ENCODE results near the gene PITPNM1.
"Not testable (repeated sequence)": the region's sequence is repeated elsewhere in the genome, so short reads cannot be mapped to it uniquely, and the experiment has no call there.

The PITPNM1 gene

DNA sequence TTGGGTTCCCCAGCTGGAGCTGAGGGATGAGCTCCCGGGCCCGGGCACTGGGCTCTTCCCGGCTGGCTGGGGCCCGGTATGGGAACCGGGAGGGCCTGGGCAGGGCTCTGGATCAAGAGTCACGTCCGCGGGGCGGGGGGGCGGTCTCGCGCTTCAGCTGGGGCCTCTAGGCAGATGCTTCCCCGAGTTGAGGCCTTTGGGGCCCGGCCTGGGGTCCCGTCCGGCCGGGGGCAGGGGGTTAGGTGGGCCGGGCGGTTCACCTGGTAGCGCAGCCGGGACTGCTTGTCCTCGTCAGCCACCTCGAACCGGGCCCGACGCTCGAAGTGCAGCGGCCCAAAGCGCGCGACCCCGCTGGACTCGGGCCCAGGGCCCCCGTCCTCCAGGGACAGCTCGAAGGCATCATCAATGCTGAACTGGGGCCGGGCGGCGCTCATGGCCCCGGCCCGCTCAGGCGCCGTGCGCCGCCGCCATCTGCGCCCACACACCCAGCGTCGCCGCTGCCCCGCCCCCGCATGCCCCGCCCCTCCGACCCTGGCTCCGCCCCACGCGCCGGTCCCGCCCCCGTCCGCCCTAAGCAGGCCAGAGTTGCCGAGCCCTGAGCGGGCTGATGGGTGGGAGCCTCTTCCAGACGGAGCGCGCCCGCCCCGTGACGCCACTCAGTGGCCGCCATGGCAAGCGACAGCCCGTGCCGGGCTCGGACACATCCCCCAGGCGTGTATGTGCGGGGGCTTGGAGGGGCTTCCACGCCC, 36.2 kb downstream of the PITPNM1 start, which contains the start of gene TMEM134:
TSS of gene TMEM134 (minus strand) at position 493 of the 749 bp plus-strand sequence. CDS start at position 434, 59 bp downstream.
- peaks cover 31% of the 10 kb centered on the region for H3K4me1 Mint-ChIP-seq
- DNase-seq (ENCODE audit: low spot score in 2 of 2) (peak; percentile 70 to 83), ATAC-seq (replicated peaks; ENCODE audit: extremely low read depth, poor library complexity, severe bottlenecking) (peak; percentile 73)
- peaks cover 8% of the 10 kb centered on the region for H3K36me3 Mint-ChIP-seq (ENCODE audit: insufficient read depth)
- H3K27ac Mint-ChIP-seq (ENCODE audit: low read depth): peak within 1 kb of the TSS; percentile 61
- H3K27me3 Mint-ChIP-seq: no peaks in the 10 kb centered on the region
- peak within 1 kb of the TSS; percentile 86 for H3K4me3 Mint-ChIP-seq
- H3K9me3 Mint-ChIP-seq: no peaks in the 10 kb centered on the region

DNA sequence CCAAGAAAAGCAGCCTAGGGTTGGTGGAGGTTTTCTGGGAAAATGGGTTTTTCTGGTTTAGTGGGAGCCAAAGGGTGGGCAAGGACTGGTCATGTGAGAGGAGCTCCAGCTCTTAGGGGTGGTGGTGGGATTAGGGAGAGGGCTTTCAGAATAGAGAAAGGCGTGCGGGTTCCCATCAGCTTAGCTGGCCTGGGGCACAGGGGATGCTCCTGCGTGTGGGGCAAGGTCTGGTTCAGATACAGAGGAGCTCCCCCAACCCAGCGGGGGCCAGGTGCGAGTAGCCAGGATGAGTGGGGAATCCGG, 36.8 kb downstream of the PITPNM1 start:
- DNase-seq (ENCODE audit: low spot score in 2 of 2) (no peak), ATAC-seq (replicated peaks; ENCODE audit: extremely low read depth, poor library complexity, severe bottlenecking) (no peak)
- H3K27ac Mint-ChIP-seq (ENCODE audit: low read depth): peak overlapping the region; percentile 61
- no peaks in the 10 kb centered on the region for H3K27me3 Mint-ChIP-seq
- H3K4me1 Mint-ChIP-seq: peaks cover 31% of the 10 kb centered on the region
- H3K9me3 Mint-ChIP-seq: no peaks in the 10 kb centered on the region
- peaks cover 8% of the 10 kb centered on the region for H3K36me3 Mint-ChIP-seq (ENCODE audit: insufficient read depth)
- H3K4me3 Mint-ChIP-seq: peak overlapping the region; percentile 86

DNA sequence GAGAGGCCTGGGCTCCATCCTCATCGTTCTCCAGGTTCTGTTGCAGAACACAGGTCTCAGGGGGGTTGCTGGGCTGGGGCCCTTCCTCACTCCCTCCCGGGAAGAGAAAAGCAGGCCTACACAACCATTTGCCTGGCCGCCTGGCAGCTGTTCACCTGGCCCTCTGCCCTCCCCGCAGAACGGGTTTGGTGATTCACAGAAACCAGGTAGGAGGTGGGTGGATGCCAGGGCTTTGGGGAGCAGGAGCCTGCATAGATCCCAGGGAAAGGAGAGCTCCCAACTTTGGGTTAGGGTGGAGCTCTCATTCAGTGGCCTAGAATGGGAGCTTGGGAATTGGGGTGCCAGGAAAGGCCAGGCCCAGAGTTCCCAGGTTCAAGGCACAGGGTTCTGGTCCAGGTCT, 37.1 kb downstream of the PITPNM1 start:
- peaks cover 31% of the 10 kb centered on the region for H3K4me1 Mint-ChIP-seq
- peak overlapping the region; percentile 61 for H3K27ac Mint-ChIP-seq (ENCODE audit: low read depth)
- ATAC-seq (replicated peaks; ENCODE audit: extremely low read depth, poor library complexity, severe bottlenecking): no peak
- no peaks in the 10 kb centered on the region for H3K27me3 Mint-ChIP-seq
- no peaks in the 10 kb centered on the region for H3K9me3 Mint-ChIP-seq
- peak overlapping the region; percentile 86 for H3K4me3 Mint-ChIP-seq
- H3K36me3 Mint-ChIP-seq (ENCODE audit: insufficient read depth): peaks cover 8% of the 10 kb centered on the region
- no peak for DNase-seq (ENCODE audit: low spot score in 2 of 2)

DNA sequence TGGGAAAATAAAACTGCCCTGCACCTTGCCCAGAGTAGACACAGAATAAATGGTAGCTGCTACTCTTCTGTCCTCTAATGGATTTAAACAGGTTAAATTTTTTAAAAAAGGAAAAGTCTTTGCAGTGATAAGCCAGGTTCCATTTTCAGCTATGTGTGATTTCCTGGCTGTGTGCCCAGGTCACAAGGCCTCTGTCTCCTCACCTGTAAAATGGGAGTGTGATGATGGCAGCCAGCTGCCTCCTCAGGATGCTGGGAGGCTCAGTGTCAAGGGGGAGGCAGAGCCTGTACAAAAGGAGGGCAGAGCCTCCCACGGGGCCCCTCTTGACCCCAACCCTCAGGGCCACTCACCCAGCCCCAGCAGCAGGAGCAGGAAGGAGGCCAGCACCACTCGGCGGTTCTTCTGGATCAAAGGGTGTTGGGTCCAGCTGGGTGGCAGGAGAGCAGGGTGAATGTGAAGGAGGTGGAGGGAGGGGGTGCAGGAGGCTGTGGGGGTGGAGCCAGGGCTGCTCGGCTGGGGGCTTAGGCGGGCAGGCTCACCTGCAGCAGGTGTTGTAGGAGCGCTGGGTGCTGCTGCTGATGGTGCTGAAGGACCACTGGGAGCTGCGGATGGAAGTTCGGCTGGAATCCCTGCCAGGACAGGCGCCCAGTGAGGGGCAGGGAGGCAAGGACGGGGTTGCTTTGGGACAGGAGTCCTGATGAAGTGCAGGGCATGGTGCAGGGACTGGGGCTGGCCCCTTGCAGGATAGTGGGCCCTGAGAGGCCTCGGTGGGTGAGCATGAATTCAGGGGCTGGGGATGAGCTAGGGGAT, 38.0 kb downstream of the PITPNM1 start:
- Mint-ChIP-seq H3K4me3 (peak overlapping the region; percentile 86), H3K27me3 (no peaks in the 10 kb centered on the region), H3K36me3 (ENCODE audit: insufficient read depth) (peaks cover 8% of the 10 kb centered on the region), H3K27ac (ENCODE audit: low read depth) (peak overlapping the region; percentile 61), H3K9me3 (no peaks in the 10 kb centered on the region), H3K4me1 (peaks cover 31% of the 10 kb centered on the region)
- ATAC-seq (replicated peaks; ENCODE audit: extremely low read depth, poor library complexity, severe bottlenecking): no peak
- no peak for DNase-seq (ENCODE audit: low spot score in 2 of 2)

DNA sequence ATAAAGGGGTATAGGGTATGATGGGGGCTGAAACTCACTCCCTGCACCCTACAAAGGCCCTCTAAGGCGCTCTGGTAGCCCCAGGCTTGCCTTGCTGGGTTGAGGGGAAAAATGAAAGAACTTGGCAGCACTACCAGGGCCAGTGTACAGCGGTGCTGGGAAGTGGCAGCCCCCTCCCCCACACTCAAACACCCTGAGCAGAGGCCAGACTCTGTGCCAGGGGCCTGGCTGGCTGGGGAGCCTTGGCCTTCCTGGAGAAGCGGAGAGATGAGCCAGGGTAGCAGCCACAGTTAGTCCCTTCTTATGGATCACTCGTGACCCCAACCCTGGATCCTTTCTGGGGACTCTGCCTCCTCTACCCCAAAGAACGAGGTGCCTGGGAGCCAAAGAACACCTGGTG, 38.8 kb downstream of the PITPNM1 start:
- ATAC-seq (replicated peaks; ENCODE audit: extremely low read depth, poor library complexity, severe bottlenecking) (no peak), DNase-seq (ENCODE audit: low spot score in 2 of 2) (no peak)
- peak overlapping the region; percentile 86 for H3K4me3 Mint-ChIP-seq
- peaks cover 31% of the 10 kb centered on the region for H3K4me1 Mint-ChIP-seq
- H3K27me3 Mint-ChIP-seq: no peaks in the 10 kb centered on the region
- H3K27ac Mint-ChIP-seq (ENCODE audit: low read depth): no peak overlapping the region
- H3K36me3 Mint-ChIP-seq (ENCODE audit: insufficient read depth): peaks cover 8% of the 10 kb centered on the region
- H3K9me3 Mint-ChIP-seq: no peaks in the 10 kb centered on the region

DNA sequence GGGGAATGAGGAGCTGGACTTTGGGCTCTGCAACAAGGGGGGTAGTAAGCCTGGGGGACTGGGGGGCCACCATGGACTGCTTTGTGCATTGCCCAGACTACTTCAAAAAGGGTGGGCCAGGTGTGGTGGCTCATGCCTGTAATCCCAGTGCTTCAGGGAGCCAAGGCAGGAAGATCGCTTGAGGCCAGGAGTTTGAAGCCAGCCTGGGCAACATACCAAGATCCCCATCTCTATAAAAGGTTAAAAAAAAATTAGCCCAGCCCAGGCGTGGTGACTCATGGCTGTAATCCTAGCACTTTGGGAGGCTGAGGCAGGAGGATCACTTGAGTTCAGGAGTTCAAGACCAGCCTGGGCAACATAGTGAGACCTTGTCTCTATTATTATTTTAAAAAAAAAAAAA, 39.6 kb downstream of the PITPNM1 start:
- H3K27me3 Mint-ChIP-seq; DNase-seq (ENCODE audit: low spot score in 2 of 2); H3K9me3 Mint-ChIP-seq; ATAC-seq (replicated peaks; ENCODE audit: extremely low read depth, poor library complexity, severe bottlenecking): not testable (repeated sequence)
- peak overlapping the region; percentile 88 for H3K4me3 Mint-ChIP-seq
- H3K4me1 Mint-ChIP-seq: peaks cover 31% of the 10 kb centered on the region
- H3K36me3 Mint-ChIP-seq (ENCODE audit: insufficient read depth): peaks cover 10% of the 10 kb centered on the region
- peak overlapping the region; percentile 84 for H3K27ac Mint-ChIP-seq (ENCODE audit: low read depth)

DNA sequence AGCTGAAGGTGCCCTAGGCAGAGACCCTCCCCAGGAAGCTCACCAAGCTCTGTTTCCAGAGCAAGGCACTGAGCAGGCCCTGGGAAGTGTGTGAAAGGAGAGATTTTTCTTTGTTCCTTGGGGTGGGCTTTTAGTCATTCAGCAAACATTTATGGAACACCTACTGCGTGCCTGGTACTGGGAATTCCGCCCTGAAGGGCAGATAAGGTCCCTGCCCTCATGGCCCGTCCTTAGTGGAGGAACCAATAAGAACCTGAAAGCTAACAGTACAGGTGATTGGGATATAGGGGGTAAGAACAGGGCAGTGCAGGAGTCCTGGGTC, 40.0 kb downstream of the PITPNM1 start:
- peak overlapping the region; percentile 84 for H3K27ac Mint-ChIP-seq (ENCODE audit: low read depth)
- H3K36me3 Mint-ChIP-seq (ENCODE audit: insufficient read depth): peaks cover 10% of the 10 kb centered on the region
- H3K4me3 Mint-ChIP-seq: peak overlapping the region; percentile 88
- H3K9me3 Mint-ChIP-seq: no peaks in the 10 kb centered on the region
- DNase-seq (ENCODE audit: low spot score in 2 of 2) (no peak), ATAC-seq (replicated peaks; ENCODE audit: extremely low read depth, poor library complexity, severe bottlenecking) (no peak)
- peaks cover 31% of the 10 kb centered on the region for H3K4me1 Mint-ChIP-seq
- no peaks in the 10 kb centered on the region for H3K27me3 Mint-ChIP-seq

DNA sequence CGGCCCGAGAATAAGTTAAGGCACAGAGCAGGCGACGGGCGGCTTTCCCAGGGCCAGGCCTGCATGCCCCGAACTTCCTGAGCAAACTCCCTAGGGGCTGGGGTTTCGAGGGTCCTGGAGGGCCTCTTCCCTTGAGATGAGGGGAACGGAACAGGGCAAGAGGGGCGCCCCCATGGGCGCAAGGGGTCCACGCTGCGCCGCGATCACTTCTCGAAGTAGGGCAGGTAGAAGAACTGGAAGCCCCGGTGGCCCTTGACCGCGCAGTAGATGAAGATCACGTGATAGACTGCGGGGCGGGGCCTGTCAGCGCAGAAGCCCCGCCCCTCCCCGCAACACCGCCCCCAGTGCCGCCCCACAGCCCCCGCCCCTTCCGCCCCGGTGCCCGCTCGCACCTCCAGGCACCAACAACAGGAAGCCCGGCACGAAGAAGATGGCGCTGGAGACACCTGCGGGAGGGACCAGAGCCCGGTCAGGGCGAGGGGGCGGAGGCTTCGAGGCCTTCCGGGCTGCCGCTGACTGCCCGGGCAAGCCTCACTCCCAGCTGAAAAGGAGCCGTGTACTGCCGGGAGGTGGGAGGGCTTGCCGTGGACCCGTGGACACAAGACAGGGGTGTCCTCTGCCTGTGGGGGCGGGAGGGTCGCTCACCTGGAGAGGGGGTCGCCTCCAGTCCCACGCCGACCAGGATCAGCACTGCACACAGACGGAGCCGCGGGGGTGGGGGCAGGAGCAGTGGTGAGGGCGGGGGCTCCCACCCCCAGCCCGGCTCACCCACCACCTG, 40.6 kb downstream of the PITPNM1 start:
- Mint-ChIP-seq H3K36me3 (ENCODE audit: insufficient read depth) (peaks cover 12% of the 10 kb centered on the region), H3K4me1 (peaks cover 31% of the 10 kb centered on the region), H3K4me3 (peak overlapping the region; percentile 88), H3K9me3 (no peaks in the 10 kb centered on the region), H3K27ac (ENCODE audit: low read depth) (peak overlapping the region; percentile 84), H3K27me3 (no peaks in the 10 kb centered on the region)
- DNase-seq (ENCODE audit: low spot score in 2 of 2) (peak; percentile 79 to 87), ATAC-seq (replicated peaks; ENCODE audit: extremely low read depth, poor library complexity, severe bottlenecking) (peak; percentile 84)

DNA sequence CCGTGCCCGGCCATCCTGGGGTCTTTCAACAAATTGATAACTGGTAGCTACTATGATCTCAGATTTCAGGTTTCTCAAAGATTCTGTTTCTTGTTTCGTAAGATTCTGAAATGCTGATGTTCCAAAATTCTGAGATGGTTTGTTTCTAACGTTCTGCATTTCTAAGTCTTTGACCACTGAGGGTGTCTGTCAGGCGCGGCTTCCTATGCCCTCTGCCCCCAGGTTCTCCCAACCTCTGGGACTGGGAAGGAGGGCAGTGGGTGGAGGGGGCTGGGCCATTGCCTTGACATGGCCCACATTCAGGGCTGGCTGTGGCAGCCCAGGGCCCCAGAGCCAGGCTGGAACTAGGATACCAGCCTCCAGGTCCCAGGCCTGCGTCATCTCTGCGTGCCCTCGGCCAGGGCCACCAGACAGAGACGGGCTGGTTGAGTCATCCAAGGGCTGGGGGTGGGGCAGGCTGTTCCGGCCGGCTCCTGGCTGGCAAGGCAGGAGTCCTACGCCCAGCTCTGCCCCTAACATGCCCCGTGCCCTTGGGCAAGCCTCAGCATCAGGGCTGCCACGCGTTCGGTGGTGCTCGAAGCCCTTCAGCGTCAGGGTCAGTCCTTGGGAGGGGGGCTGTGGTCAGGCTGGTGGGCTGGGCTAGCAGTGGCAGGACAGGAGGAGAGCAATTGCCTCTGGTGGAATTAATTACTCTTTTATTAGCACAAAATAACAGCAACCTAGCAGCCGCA, 41.3 kb downstream of the PITPNM1 start:
- H3K4me3 Mint-ChIP-seq: peak overlapping the region; percentile 88
- DNase-seq (ENCODE audit: low spot score in 2 of 2) (no peak), ATAC-seq (replicated peaks; ENCODE audit: extremely low read depth, poor library complexity, severe bottlenecking) (no peak)
- H3K27me3 Mint-ChIP-seq: no peaks in the 10 kb centered on the region
- peak overlapping the region; percentile 84 for H3K27ac Mint-ChIP-seq (ENCODE audit: low read depth)
- H3K36me3 Mint-ChIP-seq (ENCODE audit: insufficient read depth): peaks cover 12% of the 10 kb centered on the region
- H3K9me3 Mint-ChIP-seq: no peaks in the 10 kb centered on the region
- peaks cover 31% of the 10 kb centered on the region for H3K4me1 Mint-ChIP-seq

DNA sequence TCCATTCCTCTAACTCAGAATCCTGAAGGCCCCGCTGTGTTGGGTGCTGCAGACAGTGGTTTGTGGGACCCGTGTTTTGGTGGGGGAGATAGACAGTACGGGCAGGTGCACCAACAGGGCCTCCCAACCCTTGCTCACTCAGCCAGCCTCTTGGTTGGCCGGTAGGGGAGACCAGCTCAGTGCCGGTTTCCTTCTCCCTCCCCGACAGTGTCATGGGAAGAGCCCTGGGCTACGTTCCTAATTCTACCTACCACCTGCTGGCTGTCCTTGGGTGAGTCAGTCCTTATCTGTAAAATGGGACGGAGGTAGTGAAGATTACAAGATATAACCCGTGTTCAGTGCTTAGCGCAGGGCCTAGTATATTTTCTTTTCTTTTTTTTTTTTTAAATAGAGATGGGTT, 42.0 kb downstream of the PITPNM1 start:
- Mint-ChIP-seq H3K9me3 (no peaks in the 10 kb centered on the region), H3K4me1 (peaks cover 26% of the 10 kb centered on the region), H3K4me3 (no peak overlapping the region), H3K27me3 (no peaks in the 10 kb centered on the region), H3K27ac (ENCODE audit: low read depth) (no peak overlapping the region), H3K36me3 (ENCODE audit: insufficient read depth) (peaks cover 8% of the 10 kb centered on the region)
- ATAC-seq (replicated peaks; ENCODE audit: extremely low read depth, poor library complexity, severe bottlenecking) (no peak), DNase-seq (ENCODE audit: low spot score in 2 of 2) (no peak)

DNA sequence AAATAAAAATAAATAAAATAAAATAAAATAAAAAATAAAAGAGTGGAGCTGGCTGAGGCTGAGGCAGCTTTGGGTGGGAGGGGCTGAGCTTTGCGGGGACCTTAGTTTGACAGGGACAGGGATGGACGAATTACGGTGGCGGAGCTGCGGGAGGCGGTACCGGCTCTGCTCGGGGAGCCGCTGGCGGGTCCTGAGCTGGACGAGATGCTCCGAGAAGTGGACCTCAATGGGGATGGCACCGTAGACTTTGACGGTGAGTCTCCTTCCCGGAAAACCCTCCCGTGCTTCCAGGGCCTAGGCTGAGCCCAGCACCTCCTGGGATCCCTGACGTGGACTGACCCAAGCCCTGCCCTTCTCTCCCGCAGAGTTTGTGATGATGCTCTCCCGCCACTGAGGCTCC, 46.9 kb downstream of the PITPNM1 start:
- no peak overlapping the region for H3K4me3 Mint-ChIP-seq
- DNase-seq (ENCODE audit: low spot score in 2 of 2) (no peak), ATAC-seq (replicated peaks; ENCODE audit: extremely low read depth, poor library complexity, severe bottlenecking) (no peak)
- no peak overlapping the region for H3K27ac Mint-ChIP-seq (ENCODE audit: low read depth)
- peaks cover 5% of the 10 kb centered on the region for H3K36me3 Mint-ChIP-seq (ENCODE audit: insufficient read depth)
- H3K9me3 Mint-ChIP-seq: no peaks in the 10 kb centered on the region
- no peaks in the 10 kb centered on the region for H3K27me3 Mint-ChIP-seq
- H3K4me1 Mint-ChIP-seq: no peaks in the 10 kb centered on the region

DNA sequence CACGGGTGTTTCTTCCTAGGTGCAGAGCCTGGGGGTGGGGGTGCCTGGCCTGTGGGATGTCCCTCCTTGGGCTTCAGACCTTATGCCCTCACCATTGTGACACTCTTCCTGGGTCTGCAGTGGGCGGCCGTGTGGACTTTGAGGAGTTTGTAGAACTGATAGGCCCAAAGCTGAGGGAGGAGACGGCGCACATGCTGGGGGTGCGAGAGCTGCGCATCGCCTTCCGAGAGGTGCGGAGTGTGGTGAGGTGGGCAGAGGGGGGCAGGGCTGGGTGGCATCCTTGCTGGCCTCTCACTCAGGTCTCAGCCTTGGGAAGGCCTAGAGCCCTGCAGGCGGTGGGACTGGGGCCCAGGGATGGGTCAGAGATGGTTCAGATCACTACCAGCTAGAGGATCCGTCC, 47.7 kb downstream of the PITPNM1 start:
- peak overlapping the region; percentile 32 for H3K27ac Mint-ChIP-seq (ENCODE audit: low read depth)
- no peak for DNase-seq (ENCODE audit: low spot score in 2 of 2)
- H3K36me3 Mint-ChIP-seq (ENCODE audit: insufficient read depth): peaks cover 5% of the 10 kb centered on the region
- no peaks in the 10 kb centered on the region for H3K4me1 Mint-ChIP-seq
- ATAC-seq (replicated peaks; ENCODE audit: extremely low read depth, poor library complexity, severe bottlenecking): no peak
- no peaks in the 10 kb centered on the region for H3K27me3 Mint-ChIP-seq
- H3K4me3 Mint-ChIP-seq: no peak overlapping the region
- no peaks in the 10 kb centered on the region for H3K9me3 Mint-ChIP-seq
